Thyroid gland (tissue), 4 donors: ENCODE measurements around the gene SHC3.

ENCODE experiments used
- CTCF ChIP-seq, 6 experiments: fragments of 200-600 bp in 3 of 6; fragments of 450-650 bp in 3 of 6; sonication (generic) in 3 of 6; IDR thresholded peaks; one replicate each; pipeline ENCODE4 v1.5.1; 2016 to 2019; ENCODE audit warnings: antibody characterized with exemption in 6 of 6, mild to moderate bottlenecking in 2 of 6, inconsistent platforms in 1 of 6, moderate library complexity in 1 of 6
- POLR2A ChIP-seq, 2 donors: fragments of 450-650 bp; IDR thresholded peaks; one replicate each; pipeline ENCODE4 v1.6.1; 2017; ENCODE audit warnings: antibody characterized with exemption in 2 of 2, mild to moderate bottlenecking in 2 of 2, moderate library complexity in 1 of 2

GRCh38 chr9:89225991-89226471 lies 47.4 kb upstream of the SHC3 start:
- TF ChIP-seq CTCF (IDR thresholded peaks at IDR 0.05) (no peak), POLR2A (IDR thresholded peaks at IDR 0.05) (no peak)
